Neuronal stem cell (in vitro differentiated cells): ENCODE measurements around the gene APOM.

Experiments used
- DNase-seq: peaks from one replicate; pipeline ENCODE4 v3.0.0-alpha.2; 2013; ENCODE audit warnings: low spot score
- H2AFZ ChIP-seq: one replicate; pipeline ENCODE4 v1.6.1; 2013; ENCODE audit warnings: mild to moderate bottlenecking, low read length, inconsistent platforms
- H2AK5ac ChIP-seq: 2 replicates; pipeline ENCODE4 v1.6.1; 2013; ENCODE audit warnings: low read depth, mild to moderate bottlenecking, inconsistent platforms, low read length, moderate library complexity, mixed read lengths
- H2BK120ac ChIP-seq: 2 replicates; pipeline ENCODE4 v1.6.1; 2013; ENCODE audit warnings: low read depth, mild to moderate bottlenecking, inconsistent platforms, low read length, moderate library complexity, mixed read lengths
- H2BK12ac ChIP-seq: one replicate; pipeline ENCODE4 v1.6.1; 2013; ENCODE audit warnings: low read length, inconsistent platforms
- H2BK15ac ChIP-seq: 2 replicates; pipeline ENCODE4 v1.6.1; 2013; ENCODE audit warnings: mild to moderate bottlenecking, low read length, inconsistent platforms, mixed read lengths
- H2BK5ac ChIP-seq: one replicate; pipeline ENCODE4 v1.6.1; 2013; ENCODE audit warnings: inconsistent platforms, mild to moderate bottlenecking, low read length, moderate library complexity
- H3K14ac ChIP-seq: one replicate; pipeline ENCODE4 v1.6.1; 2013; ENCODE audit warnings: low read length, inconsistent platforms
- H3K18ac ChIP-seq: 2 replicates; pipeline ENCODE4 v1.6.1; 2013; ENCODE audit warnings: low read length, inconsistent platforms
- H3K23ac ChIP-seq: 2 replicates; pipeline ENCODE4 v1.6.1; 2013; ENCODE audit warnings: low read depth, mild to moderate bottlenecking, mixed read lengths, low read length, inconsistent platforms; ENCODE audit not compliant: poor library complexity
- H3K27ac ChIP-seq: replicated peaks from 3 replicates; pipeline ENCODE4 v1.5.1; 2013; ENCODE audit warnings: low read length, inconsistent platforms
- H3K27me3 ChIP-seq, 3 experiments: 2 replicates each; pipeline ENCODE4 v1.6.1; 2013; ENCODE audit warnings: low read length in 3 of 3, mild to moderate bottlenecking in 2 of 3, inconsistent platforms in 1 of 3, low read depth in 1 of 3, mixed read lengths in 1 of 3, moderate library complexity in 1 of 3; ENCODE audit not compliant: control insufficient read depth in 3 of 3, insufficient read depth in 3 of 3
- H3K36me3 ChIP-seq, 2 donors: replicated peaks in 1 of 2; 2 replicates each; pipeline ENCODE4 v1.6.1; 2013; ENCODE audit warnings: low read length in 2 of 2; ENCODE audit not compliant: control insufficient read depth in 2 of 2, insufficient read depth in 2 of 2
- H3K4ac ChIP-seq: 2 replicates; pipeline ENCODE4 v1.6.1; 2013; ENCODE audit warnings: inconsistent platforms, mild to moderate bottlenecking, low read length, moderate library complexity
- H3K4me1 ChIP-seq, 2 donors: 1 replicate in 1 of 2; 2 replicates in 1 of 2; pipeline ENCODE4 v1.6.1; 2013; ENCODE audit warnings: low read length in 2 of 2, low read depth in 1 of 2; ENCODE audit not compliant: control insufficient read depth in 2 of 2, insufficient read depth in 1 of 2
- H3K4me2 ChIP-seq: one replicate; pipeline ENCODE4 v1.6.1; 2013; ENCODE audit warnings: mild to moderate bottlenecking, low read length, inconsistent platforms; ENCODE audit not compliant: insufficient read depth, poor library complexity, severe bottlenecking
- H3K4me3 ChIP-seq, 2 donors: 2 replicates each; pipeline ENCODE4 v1.5.1; 2013; ENCODE audit warnings: low read length in 2 of 2, mild to moderate bottlenecking in 2 of 2, inconsistent platforms in 1 of 2, moderate library complexity in 1 of 2
- H3K79me1 ChIP-seq: one replicate; pipeline ENCODE4 v1.6.1; 2013; ENCODE audit warnings: low read depth, mild to moderate bottlenecking, inconsistent platforms, low read length, moderate library complexity
- H3K9ac ChIP-seq: one replicate; pipeline ENCODE4 v1.6.1; 2013; ENCODE audit warnings: mild to moderate bottlenecking, low read depth, low read length, inconsistent platforms; ENCODE audit not compliant: poor library complexity
- H3K9me3 ChIP-seq, 2 donors: replicated peaks in 1 of 2; 2 replicates each; pipeline versions ENCODE3 to v1.6.1; 2013; ENCODE audit warnings: low read length in 2 of 2, mild to moderate bottlenecking in 2 of 2, inconsistent platforms in 1 of 2, low read depth in 1 of 2, mixed read lengths in 1 of 2, moderate library complexity in 1 of 2; ENCODE audit not compliant: control insufficient read depth in 2 of 2, insufficient read depth in 1 of 2
- H4K8ac ChIP-seq: one replicate; pipeline ENCODE4 v1.6.1; 2013; ENCODE audit warnings: low read depth, mild to moderate bottlenecking, inconsistent platforms, low read length, moderate library complexity
- H4K91ac ChIP-seq: one replicate; pipeline ENCODE4 v1.6.1; 2013; ENCODE audit warnings: low read length, low read depth, mild to moderate bottlenecking, inconsistent platforms; ENCODE audit not compliant: poor library complexity
- WGBS, 2 donors: extraction: QIAGEN DNeasy Blood & Tissue Kit; methylation state at CpG; one replicate each; pipeline ENCODE4 v1.1.7; 2013; ENCODE audit warnings: missing lambda C conversion rate in 2 of 2, mixed read lengths in 1 of 2; ENCODE audit not compliant: insufficient read length in 2 of 2, insufficient replicate concordance in 1 of 2; ENCODE audit errors: extremely low coverage in 2 of 2; 5-methylcytosine and 5-hydroxymethylcytosine counted together

Gene APOM

DNA sequence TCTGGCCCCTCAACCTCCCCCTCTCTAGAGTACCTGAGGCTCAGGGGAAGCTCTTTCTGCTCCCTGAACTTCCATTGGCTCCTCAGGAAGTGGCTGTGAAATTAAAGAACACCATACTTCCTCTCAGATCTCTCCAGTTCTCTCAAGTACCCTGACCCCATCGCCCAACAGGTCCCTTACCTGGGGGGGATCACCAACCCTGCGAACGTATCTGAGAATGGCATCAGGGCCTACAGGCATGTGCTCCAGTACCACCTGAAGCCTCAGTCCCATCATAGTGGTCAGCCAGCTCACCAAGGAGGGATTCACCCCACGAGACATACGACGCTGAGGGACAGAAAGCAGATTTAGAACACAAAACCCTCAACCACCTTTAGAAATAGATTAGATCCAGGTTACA, 15.1 kb upstream of the APOM start:
- no peak overlapping the region for H2BK12ac ChIP-seq
- no peak overlapping the region for H2AFZ ChIP-seq
- H3K79me1 ChIP-seq = peaks cover 1% of the 10 kb centered on the region
- no CpG with 5 or more reads among the region's 6 CpGs for WGBS, 2 donors
- no peak overlapping the region for H3K4me2 ChIP-seq
- no peak for DNase-seq
- no peak overlapping the region for H2BK5ac ChIP-seq
- H3K18ac ChIP-seq = no peak overlapping the region
- H3K4me1 ChIP-seq = no peaks in the 10 kb centered on the region
- peaks cover 73 to 97% of the 10 kb centered on the region in 2 donors for H3K36me3 ChIP-seq
- no peak overlapping the region for H3K27ac ChIP-seq
- H3K4ac ChIP-seq = no peak overlapping the region
- H2BK15ac ChIP-seq = no peak overlapping the region
- no peak overlapping the region for H4K91ac ChIP-seq
- no peak overlapping the region for H3K14ac ChIP-seq
- H3K27me3 ChIP-seq = no peaks in the 10 kb centered on the region
- H3K23ac ChIP-seq = no peak overlapping the region
- H2BK120ac ChIP-seq = no peak overlapping the region
- H2AK5ac ChIP-seq = no peak overlapping the region
- no peak overlapping the region for H3K4me3 ChIP-seq
- H3K9ac ChIP-seq = no peak overlapping the region
- H4K8ac ChIP-seq = no peak overlapping the region
- H3K9me3 ChIP-seq = no peaks in the 10 kb centered on the region

DNA sequence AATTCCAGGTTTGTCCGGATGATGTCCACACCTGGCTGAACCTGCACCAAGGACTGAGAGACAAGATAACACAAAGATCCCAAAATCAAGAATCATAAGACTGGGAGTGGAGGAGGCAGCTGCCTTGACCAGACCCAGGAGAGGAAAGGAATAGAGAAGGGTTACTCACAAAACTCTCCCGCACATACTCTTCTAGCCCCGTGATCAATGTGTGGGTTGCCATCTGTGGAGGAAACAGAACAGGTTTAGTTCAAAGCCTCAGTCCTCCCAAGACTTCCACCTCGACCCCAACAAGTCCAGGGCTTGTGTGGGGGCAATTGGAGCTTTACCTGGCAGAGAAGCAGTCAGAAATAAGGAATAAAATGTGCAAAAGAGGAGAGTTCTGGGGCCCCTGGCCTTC, 14.3 kb upstream of the APOM start:
- Histone ChIP-seq H3K4ac (no peak overlapping the region), H3K4me2 (no peak overlapping the region), H2BK5ac (no peak overlapping the region), H3K4me1 (no peaks in the 10 kb centered on the region), H3K23ac (no peak overlapping the region), H2AK5ac (no peak overlapping the region), H3K27me3 (no peaks in the 10 kb centered on the region), H4K91ac (no peak overlapping the region), H3K9me3 (no peaks in the 10 kb centered on the region), H3K4me3 (peak overlapping the region in 1 of 2 donors; percentile 24), H3K14ac (no peak overlapping the region), H2BK120ac (no peak overlapping the region), H3K27ac (no peak overlapping the region), H2AFZ (no peak overlapping the region), H2BK12ac (no peak overlapping the region), H3K36me3 (peaks cover 73 to 97% of the 10 kb centered on the region in 2 donors), H3K9ac (no peak overlapping the region), H3K79me1 (peaks cover 1% of the 10 kb centered on the region), H3K18ac (no peak overlapping the region), H2BK15ac (no peak overlapping the region), H4K8ac (no peak overlapping the region)
- WGBS, 2 donors = no CpG with 5 or more reads among the region's 4 CpGs
- DNase-seq = no peak

DNA sequence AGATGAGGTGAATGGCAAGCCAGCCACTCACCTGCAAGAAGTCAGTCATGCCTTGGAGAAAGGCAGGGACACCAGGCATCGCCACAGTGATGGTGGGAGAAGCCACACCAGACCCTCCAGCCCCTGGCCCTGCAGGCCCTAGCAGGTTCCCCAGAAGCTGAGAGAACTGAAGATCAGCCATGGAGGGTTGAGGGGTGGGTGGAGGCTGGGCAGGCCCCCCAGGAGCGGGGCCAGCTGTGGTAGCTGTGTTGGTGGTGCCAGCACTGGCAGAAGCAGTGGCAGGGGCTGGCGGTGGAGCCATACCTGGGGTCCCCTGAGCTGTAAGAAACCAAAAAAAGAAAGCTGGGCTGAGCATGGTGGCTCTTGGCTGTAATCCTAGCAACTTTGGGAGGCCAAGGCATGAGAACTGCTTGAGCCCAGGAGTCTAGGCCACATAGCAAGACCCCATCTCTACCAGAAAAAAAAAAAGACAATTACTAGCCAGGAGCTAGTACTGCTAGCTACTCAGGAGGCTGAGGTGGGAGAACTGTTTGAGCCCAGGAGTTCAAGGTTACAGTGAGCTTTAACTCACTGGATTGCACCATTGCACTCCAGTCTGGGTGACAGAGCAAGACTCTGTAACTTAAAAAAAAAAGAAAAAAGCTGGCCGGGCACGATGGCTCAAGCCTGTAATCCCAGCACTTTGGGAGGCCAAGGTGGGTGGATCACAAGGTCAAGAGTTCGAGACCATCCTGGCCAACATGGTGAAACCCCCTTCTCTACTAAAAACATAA, 12.7 kb upstream of the APOM start:
- Histone ChIP-seq H3K14ac (no peak overlapping the region), H3K4me3 (no peak overlapping the region), H3K9me3 (no peaks in the 10 kb centered on the region), H3K27me3 (no peaks in the 10 kb centered on the region), H2AK5ac (no peak overlapping the region), H3K79me1 (peaks cover 1% of the 10 kb centered on the region), H3K4ac (no peak overlapping the region), H3K4me1 (no peaks in the 10 kb centered on the region), H4K91ac (no peak overlapping the region), H3K36me3 (peaks cover 71 to 95% of the 10 kb centered on the region in 2 donors), H2BK120ac (no peak overlapping the region), H4K8ac (no peak overlapping the region), H3K27ac (no peak overlapping the region), H3K23ac (no peak overlapping the region), H2AFZ (no peak overlapping the region), H2BK15ac (no peak overlapping the region), H2BK12ac (no peak overlapping the region), H3K18ac (no peak overlapping the region), H2BK5ac (no peak overlapping the region), H3K4me2 (peak overlapping the region; percentile 11), H3K9ac (no peak overlapping the region)
- no peak for DNase-seq
- no CpG with 5 or more reads among the region's 6 CpGs for WGBS, 2 donors

DNA sequence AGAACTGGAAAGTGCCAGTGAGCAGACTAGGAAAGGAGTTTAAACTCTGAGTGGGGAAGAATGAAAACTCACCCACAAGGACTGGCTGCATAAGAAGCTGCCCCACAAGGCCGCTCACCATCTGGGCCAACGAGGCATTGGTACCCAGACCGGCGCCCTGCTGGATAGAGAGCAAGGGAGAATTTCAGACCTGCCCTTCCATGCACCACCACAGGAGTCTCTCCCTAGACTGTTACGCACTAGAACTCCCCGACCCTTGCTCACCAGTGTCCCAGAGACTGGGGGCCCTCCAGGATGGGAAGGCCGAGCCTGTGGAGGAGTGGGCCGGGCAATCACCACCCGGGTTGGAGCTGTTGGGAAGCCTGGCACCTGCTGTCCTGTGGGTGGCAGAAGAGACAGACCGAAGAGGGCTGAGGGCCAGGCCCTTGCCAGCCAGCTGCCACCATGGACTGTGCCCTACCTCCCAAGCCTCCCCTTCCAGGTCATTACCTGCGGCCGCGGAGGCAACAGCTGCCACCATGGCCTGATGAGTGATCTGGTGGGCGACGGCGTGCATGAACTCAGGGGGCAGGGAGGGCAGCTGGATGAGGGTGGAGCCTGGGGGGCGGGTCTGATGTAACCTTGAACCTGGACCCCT, 11.8 kb upstream of the APOM start:
- DNase-seq = no peak
- Histone ChIP-seq H3K9me3 (no peaks in the 10 kb centered on the region), H3K4me3 (no peak overlapping the region), H2BK12ac (no peak overlapping the region), H3K36me3 (peaks cover 79 to 95% of the 10 kb centered on the region in 2 donors), H3K4ac (no peak overlapping the region), H2AK5ac (no peak overlapping the region), H3K18ac (no peak overlapping the region), H4K8ac (no peak overlapping the region), H3K79me1 (peaks cover 1% of the 10 kb centered on the region), H2BK15ac (no peak overlapping the region), H3K4me2 (no peak overlapping the region), H2BK5ac (no peak overlapping the region), H3K4me1 (no peaks in the 10 kb centered on the region), H3K27me3 (no peaks in the 10 kb centered on the region), H3K27ac (no peak overlapping the region), H2BK120ac (no peak overlapping the region), H3K14ac (no peak overlapping the region), H4K91ac (no peak overlapping the region), H3K9ac (no peak overlapping the region), H3K23ac (peak overlapping the region; percentile 77), H2AFZ (no peak overlapping the region)
- no CpG with 5 or more reads among the region's 17 CpGs for WGBS, 2 donors
